ENCODE results near the gene HS2ST1.

HS2ST1 gene

GRCh38 chr1:87117761-87118368 lies 203.4 kb downstream of the HS2ST1 start:
- DNase-seq, result no peak

GRCh38 chr1:87119541-87120140 lies 205.2 kb downstream of the HS2ST1 start:
- DNase-seq, result no peak

DNA sequence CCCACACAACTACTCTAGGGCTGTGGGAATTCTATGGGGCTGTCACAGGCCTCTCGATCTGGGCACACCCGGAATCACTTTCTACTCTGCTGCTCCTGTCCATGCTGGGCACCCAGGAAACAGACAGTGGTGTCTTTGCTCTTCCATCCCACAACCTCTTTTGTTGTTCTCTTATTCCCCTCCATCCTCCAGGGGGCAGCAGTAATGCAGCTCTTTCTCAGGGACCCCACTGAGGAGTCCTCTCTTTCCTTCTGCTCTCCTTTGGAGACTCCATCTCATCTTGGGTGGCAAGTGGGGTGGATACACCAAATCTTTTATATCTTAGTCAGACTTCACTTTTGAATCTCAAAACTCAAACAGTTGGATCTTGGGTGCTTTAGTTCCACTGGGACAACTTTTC lies 206.3 kb downstream of the HS2ST1 start:
- DNase-seq, result no peak

DNA sequence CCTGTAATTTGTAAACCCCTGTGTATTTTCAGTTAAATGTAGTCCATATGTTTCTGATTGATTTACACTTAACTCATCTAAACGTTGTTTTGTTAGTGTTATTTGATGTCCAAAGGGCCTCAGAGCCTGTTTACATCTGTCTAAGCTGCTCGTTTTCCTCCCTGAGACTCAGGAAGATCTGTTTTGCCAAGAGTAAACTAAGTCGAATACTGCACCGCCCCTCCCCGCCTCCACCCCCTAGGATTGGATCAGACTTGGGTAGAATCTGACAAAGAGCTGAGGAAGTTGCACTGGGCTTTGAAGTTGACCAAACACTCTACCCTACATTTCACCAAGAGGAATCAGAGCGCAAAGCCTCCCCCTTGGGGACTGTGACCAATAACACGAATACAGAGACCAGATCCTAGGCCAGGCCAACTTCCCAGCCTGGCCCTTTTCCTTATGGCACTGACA lies 207.3 kb downstream of the HS2ST1 start:
- DNase-seq, result no peak

DNA sequence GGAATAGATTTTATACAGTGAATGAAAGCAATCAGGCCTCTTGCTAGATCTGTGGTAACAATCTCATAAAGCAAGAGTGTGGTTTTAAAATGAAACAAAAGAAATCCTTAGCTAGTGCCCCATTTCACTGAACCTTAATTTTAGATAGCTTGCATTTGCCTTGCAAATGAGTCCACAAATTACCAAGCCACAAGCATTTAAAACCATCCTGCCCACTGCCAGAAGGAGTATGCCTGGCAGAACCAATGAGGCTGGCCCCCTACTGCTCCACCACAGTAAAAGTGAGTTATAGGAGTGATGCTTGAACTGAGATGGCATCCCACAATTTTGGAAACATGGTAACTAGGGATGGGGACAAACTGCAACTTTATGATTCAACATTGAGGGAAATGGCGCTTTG lies 207.8 kb downstream of the HS2ST1 start:
- DNase-seq, result no peak

DNA sequence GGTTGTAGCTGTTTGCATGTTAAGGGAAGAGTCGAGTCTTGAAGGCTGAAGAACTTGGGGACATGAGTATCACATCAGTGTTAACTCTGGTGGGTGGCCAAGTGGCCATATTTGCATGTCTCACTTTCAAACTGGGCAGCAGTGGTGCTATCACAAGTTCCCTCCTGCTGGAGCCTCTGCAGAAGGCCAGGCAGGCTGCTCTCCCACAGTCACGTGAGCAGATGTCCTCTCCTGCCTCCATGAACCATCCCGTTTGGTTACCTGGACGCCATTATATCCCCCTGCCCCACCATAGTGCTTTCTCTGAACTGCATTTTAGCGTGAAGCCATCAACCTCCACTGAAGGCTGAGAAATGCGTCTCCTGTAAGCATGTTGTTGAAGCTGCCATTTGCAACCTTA lies 209.2 kb downstream of the HS2ST1 start:
- no peak for DNase-seq

DNA sequence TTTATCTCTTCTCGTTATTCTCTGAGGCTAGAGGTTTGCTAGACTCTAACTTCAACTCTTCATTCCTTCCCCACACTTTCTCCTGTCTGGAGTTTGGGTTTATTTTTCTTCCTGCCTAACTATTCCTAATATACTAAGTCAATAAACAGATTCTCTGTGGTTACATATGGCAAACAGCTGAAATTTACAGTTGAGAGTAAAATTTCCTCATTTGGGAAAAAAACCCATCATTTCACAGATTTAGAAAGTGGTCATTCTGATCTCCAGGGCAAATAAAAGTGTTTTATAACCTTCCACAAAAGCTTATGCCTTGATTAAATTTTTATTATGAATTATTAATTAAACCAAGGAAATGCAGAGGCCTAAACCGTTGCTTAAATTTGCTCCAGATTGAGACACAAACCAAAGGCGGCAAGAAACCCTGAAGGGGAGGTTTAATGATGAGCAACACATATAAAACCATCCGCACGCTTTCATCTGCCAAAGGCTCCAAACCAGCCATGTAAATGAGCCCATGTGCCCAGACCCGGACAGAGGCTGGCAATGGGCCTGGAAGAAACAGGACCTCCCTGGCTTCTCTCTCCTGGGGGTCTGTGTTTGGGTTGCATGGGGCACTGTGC lies 212.6 kb downstream of the HS2ST1 start:
- no peak for DNase-seq

DNA sequence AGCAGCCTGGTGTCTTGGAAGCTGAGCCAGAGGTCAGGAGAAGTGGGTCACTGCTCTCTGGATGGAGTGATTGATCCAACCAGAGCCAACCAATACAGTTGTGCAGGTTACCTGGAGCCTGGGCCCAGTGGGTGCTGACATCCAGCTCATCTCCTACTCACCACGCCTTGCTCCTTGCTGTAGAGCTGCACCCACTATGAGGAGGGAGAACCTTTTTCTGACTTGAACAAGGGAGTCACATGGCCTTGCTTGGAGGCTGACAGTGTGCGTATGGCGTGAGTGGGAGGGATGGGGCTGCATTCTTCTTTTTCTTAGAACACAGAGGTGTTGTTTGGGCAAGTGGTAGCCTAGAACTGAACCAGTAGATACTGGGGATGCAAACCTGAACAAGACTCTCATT lies 213.1 kb downstream of the HS2ST1 start:
- DNase-seq, result no peak

GRCh38 chr1:87129038-87129437 lies 214.6 kb downstream of the HS2ST1 start:
- no peak for DNase-seq

DNA sequence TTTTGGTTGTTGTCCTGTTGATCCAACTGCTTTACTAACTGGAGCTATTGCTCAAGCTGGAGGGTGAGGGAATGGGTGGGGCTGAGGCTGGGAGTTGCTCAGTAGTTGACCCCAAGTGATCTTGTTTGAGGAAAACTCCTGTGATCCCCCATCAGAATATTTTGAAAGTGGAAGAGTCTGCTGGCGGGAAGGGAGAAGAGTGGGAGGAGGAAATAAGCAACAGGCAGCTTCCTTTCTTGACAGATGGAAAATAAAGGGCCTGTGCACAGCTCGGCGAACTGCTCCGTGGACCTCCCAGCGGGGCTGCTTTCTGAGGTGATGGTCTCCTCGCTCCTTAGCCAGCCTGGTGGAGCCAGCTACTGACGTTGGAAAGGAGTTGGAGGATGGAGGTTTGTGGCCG lies 215.2 kb downstream of the HS2ST1 start:
- no peak for DNase-seq

DNA sequence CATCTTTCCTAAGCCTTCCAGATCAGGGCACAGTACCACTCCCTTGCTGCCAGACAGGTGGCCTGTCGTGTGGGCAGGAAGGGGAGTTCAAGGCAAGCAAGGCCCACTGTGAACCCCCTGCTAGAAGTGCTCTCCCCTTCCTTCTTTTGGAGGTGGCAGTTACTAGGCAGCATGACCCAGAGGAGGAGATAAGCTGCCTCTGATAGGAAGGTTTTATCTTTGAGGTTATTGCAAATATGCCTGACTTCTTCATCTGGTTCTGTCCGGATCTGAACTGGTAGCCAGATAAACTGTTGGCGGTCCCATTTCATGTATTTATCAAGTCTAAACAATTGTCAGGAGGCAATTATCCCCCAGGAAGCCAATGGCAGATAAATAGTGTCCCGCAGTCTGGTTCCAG lies 216.0 kb downstream of the HS2ST1 start:
- no peak for DNase-seq

GRCh38 chr1:87131809-87132283 lies 217.4 kb downstream of the HS2ST1 start:
- peak; percentile 75 for DNase-seq

GRCh38 chr1:87132284-87132870 lies 217.9 kb downstream of the HS2ST1 start:
- DNase-seq, result no peak

DNA sequence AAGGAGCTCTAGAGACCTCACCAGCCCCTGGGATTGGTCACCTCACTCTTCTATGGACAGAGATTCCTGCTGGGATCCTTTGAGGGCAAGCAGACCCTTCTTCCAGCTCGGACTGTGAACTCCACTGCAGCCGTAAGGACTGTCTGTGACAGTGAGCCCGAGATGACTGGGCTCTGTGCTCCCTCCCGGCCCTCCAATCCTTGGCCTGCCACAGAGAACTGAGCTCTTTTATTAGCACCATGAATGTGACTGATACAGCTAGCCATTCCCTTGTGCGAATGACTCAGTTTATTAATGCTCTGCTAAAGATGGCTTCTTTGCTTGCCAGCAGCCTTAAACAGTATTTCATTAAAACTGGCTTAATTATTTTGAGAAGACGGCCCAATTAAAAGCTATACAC lies 219.6 kb downstream of the HS2ST1 start:
- DNase-seq, result no peak

DNA sequence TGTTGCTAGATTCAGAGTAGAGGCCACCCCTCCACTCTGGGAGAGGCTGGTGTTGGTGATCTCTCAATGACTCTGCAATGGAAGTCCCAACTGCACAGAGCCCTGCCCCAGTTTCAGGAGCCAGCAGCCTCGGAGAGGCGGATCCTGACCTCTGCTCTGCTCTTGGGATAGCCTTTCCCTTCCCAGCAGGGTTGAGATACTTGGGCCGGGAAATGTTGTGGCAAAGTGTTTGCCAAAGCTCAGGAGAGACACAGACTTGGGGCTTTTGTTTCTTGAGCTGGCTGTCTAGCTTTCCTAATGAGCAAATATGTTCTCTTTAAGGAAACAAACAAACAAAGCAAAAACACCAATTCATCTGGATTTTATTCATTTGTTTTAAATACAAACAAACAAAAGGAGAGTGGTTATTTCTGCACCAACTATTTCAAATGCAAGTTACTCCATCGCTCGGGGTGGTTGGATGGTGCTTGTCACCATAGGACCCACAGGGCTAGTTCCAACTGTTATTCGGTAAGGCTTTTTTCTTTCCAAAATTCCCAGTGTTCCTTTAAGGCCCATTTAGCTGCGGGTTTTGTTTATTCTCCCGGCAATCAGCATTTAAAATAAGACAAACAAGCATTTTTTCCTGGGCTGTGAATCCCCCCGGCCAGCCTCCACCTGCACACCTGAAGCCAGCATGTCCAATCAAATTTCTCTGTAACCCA lies 220.3 kb downstream of the HS2ST1 start:
- DNase-seq, result no peak

DNA sequence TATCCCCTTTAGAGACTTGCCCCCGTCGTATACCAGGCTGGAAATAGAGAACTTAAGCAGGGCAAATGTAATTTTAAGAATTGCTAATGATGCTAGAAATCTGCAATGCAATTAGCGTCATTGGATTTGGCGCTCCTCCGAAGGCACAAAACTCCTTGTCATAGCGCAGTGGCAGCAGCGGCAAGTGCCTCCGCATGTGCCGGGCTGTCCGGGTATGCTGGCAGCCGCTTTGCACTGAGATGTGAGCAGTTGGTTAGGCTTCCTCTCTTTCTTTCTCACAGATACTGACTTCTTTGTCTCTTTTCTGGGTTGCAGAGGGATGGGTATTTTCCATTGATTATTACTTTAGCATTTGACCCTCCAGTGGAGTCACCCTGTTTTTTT lies 220.9 kb downstream of the HS2ST1 start:
- DNase-seq, result no peak

- DNase-seq, result no peak
Measured at GRCh38 chr1:87136607-87137341, 222.3 kb downstream of the HS2ST1 start.

GRCh38 chr1:87137342-87137739 lies 222.9 kb downstream of the HS2ST1 start:
- DNase-seq, result no peak

GRCh38 chr1:87140831-87141540 lies 226.6 kb downstream of the HS2ST1 start:
- no peak for DNase-seq

DNA sequence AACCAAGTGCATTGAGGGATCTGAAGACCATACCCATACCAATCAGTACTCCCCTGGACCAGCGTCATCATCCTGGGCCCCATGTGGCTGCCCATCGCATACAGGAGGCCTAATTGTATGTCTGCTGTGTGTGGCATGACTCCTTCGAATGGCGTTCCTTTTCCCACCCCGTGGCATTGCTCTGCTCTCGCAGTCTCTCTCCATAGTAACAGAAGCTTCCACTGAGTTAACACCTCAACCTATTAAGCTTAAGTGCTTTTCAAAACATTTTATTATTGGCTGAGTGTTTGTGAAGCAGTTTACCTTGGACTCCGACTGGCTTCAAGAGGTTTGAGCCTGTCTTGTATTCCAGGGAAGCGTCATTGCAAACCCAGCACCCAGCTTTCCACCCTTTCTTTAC lies 227.1 kb downstream of the HS2ST1 start:
- DNase-seq, result peak; percentile 75

DNA sequence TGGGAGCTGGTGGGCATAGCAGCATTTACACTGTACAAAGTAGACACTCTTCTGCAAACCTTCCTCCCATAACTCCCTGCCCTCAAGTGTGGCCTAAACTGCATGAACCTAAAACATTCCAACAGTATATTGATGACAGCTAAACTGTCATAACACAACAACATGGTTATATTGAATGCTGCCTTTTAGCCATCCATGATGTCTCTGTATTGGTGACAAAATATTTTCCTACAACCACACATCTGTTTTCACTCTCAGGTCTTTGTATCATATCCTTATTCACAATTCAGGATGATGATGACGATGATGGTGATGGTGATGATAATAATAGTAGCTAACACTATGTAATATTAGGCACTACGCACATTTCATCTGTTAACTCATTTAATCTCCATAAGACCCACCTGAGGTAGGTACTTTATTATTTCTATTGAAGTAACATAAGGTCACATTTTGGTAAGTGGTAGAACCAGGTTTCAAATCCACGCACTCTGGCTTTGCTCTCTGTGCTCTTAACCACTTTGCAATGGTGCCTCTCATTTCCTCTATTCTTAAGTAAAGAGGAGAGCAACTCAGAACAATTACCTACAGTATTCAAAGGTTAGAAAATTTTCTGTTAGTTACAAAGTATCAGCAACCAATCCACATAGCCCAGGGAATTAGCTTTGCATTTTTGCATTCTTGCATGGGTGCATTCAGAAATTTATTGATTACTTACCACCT lies 229.1 kb downstream of the HS2ST1 start:
- DNase-seq, result no peak
